ENCODE measurements around the gene OTOG.

OTOG gene

DNA sequence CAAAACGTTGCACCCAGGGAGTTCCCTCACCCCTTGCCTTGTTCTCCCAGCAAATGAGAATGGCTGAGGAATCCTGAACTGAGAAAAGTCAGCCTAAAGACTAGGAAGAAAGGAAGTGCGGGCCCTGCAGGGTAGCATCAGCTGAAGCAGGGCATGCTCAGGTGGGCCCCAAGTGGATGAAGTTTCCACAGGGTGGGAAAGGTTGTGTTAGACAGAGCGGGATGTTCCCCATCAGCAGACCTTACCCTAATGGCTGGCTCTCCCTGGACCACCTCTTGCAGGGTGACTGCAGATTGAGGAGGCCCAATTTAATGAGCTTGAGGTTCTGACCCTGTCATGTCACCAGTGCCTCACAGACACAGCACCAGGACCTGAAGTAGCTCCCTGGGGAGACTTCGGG lies 90.8 kb downstream of the OTOG start:
- DNase-seq, result no peak

DNA sequence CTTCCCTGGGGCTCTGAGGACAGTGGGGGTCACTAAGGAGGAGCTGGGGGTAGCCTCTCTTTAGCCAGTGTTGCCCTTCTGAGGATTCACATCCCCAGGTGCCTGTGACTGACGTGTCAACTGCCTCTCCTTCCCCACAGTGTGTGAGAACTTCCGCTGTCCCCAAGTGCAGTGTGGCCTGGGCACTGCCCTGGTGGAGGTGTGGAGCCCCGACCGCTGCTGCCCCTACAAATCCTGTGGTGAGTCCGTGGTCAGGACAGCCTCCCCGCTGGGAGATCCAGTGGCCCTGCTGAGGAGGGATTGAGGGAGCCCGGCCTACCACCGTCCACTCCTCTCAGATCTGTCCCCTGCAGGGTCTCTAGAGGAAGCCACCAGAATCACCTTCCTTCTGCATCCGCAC lies 91.3 kb downstream of the OTOG start:
- DNase-seq, result no peak

DNA sequence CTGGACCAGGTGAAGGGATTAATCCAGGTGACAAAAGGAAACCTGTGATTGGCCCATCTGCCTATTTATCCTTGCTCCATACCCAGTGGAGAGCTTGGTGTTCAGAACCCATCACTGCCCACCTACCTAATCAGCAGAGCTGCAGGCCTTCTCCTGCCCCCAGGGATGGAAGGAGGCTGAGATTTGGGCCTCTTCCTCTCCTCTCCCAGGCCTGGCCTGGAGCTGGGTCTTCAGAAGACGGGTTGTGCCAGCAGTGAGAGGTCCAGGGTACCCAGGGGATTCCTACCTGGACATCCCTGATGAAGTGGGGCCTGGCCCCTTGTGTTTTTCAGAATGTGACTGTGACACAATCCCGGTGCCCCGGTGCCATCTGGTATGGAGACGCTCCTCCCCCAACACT lies 92.0 kb downstream of the OTOG start:
- no peak for DNase-seq

DNA sequence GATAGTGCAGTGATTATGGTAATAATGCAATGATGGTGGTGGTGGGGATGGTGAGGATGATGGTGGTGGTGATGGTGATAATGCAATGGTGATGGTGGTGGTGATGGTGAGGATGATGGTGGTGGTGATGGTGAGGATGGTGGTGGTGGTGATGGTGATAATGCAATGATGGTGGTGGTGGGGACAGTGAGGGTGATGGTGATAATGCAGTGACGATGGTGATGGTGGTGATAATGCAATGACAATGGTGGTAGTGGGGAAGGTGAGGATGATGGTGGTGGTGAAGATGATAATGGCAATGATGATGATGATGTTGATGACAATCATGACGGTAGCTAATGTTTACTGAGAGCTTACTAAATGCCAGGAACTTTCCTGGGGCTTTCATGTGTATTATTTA lies 92.7 kb downstream of the OTOG start:
- no peak for DNase-seq

DNA sequence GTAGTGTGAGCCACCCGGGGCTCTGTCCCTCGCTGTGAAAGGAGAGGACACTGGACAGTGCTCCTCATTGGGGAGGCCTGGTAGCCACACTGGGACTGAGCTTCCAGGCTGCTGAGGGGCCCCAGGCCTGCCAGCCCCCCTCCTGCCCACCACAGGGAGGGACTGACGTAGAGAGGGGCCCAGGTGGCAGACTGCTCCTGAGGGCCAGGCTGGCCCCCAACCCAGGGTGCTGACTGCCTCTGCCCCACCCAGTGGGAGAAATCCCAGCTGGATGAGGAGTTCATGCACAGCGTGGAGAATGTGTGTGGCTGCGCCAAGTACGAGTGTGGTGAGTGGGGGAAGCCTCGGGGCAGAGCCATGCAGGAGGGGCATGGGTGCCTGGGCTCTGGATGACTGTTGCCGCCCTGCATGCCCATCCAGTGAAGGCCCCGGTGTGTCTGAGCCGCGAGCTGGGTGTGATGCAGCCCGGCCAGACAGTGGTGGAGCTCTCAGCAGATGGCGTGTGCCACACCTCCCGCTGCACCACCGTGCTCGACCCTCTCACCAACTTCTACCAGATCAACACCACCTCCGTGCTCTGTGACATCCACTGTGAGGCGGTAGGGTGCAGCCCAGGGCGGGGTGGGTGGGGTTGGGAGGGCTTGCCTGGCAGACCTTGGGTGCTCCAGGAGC lies 93.6 kb downstream of the OTOG start:
- DNase-seq, result no peak

DNA sequence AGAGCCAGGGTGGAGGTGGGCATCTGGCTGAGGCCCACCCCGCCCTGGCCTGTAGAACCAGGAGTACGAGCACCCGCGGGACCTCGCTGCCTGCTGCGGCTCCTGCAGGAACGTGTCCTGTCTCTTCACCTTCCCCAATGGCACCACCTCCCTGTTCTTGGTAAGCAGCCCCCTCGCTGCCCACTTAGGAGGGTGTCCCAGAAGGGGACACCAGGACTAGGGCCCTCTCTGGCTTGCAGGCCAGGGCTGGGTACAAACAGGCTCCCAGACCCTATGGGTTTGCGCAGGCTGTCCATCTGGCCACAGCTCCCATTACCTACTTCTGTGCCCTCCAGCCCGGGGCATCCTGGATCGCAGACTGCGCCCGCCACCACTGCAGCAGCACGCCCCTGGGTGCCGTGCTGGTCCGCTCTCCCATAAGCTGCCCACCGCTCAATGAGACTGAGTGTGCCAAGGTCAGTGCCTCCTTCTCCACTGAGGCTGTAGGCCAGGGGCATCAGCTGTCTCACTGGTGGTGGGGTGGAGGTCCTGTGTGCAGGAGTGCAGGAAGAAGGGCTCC lies 94.8 kb downstream of the OTOG start:
- no peak for DNase-seq

DNA sequence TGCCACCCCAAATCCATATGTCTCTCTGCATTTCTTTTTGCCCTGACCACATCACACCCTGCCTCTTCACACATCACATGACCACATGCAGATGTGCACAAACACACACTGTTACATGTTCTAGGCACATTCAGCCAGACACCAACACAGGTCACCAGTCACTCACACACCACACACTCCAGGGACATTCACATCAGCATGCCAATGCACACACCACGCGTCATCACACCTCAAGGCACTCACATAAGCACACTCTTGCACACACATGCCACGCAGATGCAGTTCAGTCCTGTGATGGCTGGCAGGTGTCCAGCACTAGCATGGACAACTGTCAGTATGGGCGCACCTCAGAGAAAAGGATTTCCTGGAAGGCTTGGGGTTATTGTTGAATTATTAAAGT lies 95.3 kb downstream of the OTOG start:
- no peak for DNase-seq

DNA sequence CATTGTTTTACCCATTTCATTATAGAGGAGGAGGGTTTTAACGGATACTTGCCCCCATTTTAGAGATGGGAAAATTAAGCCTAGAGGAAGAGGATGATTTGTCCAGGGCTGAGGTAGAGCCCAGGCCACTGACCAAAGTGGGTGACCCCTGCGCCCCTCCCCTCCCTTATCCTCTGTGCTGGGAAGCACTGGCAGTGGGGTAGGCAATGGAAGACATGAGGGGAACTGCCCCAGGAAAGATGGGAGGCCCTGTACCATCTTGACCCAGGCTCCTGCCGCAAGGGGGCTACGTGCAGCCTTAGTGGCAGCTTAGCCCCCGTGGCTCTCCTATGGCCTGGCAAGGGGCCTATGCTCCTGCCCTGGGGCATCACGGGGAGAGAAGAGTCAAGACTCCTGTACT lies 95.9 kb downstream of the OTOG start:
- no peak for DNase-seq

DNA sequence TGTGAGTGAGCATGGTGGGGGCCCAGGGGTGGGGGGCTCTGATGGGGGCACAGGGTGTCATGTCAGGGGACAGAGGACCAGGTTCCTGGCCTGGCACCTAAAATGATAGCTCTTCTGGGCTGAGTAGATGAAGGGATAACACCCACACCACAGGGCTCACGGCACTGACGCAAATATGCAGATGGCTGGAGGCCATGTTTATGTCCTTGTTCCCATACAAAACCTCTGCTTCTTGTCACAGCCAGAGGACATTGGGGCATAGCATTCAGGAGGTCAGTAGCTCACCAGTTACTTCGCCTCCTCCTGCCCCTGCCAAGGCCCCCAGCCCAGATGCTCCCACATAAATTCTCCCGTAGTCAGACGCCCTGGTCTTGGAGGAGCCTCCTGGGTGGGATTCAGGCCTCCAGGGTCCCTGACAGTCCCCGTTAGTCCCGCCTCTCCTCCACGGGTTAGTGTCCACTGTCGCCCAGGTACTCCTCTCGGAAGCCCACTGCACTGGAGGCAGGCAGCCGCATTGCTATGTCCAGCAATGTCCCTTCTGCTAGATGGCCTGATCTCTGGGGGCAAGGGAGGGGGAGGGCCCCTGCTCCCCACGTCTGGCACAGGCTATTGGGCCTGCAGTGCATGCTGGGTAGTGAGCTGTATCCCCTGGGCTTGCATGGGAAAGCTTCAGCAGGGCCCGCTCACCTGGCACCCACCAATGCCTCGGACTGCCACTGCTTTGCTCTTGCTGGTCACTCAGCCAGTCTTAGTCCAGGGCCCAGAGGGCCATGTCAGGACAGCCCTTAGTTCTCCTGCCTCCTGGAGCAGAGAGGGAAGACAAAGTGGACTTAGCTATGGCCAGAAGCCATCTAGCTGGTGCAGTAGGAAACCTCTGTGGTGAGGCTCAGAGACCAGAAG lies 96.7 kb downstream of the OTOG start:
- DNase-seq, result no peak

DNA sequence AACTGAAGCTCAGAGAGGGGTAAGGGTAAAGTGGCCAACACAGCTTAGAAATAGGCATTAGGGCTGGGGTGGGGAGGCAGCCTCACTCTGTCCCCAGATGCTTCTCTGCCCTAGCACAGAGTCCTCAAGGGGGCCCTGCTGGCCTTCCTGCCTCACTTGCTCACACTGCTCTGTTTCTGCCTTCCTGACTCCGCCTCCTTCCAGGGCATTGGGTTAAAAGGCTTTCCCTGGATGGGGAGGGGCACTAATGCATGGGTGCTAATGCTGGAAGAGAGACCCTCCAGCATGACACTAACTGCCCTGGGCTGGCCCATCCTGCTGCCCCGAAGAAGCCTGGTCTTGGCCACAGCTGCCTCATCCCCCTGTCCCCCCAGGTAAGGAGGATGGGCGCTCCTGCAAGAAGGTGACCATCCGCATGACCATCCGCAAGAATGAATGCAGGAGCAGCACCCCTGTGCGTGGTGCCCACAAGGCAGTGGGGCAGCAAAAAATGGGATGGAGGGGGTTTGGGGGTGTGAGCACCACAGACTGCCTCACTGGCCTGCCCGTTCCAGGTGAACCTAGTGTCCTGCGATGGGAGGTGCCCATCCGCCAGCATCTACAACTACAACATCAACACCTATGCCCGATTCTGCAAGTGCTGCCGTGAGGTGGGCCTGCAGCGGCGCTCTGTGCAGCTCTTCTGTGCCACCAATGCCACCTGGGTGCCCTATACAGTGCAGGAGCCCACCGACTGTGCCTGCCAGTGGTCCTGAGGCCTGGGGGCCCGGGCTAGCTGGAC lies 98.3 kb downstream of the OTOG start:
- DNase-seq, result no peak

DNA sequence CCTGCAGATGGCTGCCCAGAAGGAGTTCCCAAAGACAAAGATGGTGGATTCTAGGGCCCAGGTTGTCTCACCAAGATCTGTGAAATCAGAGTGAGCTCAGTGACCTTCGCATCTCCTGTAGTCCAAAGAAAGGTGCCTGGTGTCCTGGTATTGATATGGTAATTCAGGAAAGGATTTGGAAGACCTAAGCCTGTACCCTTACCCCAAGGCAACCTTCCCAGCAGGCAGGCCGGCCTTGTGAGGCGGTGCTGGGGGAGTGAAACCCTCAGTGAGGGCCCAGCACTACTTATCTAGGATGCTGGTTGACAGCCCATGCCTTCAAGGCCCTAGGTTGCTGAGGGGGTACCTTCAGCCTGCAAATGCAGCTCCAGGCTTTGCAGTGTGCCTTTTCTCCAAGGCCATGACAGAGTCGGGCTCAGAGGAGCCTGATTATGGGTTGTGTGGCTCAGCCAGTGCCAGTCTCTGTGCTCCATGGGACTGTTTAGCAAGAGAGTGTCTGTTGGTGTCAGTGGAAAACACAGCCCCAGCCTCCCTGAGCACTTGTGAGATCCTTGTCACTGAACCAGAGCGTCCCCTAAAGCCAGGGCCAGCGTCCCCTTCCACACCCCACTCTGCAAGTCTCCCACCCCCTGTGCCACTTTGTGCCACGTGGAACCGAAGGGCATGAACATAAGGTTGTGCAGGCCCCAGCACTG lies 99.5 kb downstream of the OTOG start:
- DNase-seq, result no peak

DNA sequence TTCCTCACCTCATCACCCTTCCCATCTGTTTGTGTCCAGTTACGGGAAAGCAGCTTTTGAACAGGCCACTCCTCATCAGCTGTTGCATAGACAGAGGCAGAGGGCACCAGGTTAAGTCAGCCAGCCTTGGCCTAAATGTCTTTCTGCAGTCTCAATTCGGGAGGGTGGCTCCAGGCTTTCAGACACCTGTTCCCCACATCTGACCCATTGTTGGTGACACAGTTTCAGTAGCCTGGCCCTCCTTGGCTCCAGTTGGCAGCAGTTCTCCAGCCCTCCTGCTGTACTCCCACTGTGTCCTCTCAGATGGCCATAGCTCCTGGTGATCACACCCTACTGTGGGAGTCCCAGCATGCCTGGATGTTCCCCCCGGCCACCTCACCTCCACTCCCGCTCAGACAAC lies 101.5 kb downstream of the OTOG start:
- no peak for DNase-seq

DNA sequence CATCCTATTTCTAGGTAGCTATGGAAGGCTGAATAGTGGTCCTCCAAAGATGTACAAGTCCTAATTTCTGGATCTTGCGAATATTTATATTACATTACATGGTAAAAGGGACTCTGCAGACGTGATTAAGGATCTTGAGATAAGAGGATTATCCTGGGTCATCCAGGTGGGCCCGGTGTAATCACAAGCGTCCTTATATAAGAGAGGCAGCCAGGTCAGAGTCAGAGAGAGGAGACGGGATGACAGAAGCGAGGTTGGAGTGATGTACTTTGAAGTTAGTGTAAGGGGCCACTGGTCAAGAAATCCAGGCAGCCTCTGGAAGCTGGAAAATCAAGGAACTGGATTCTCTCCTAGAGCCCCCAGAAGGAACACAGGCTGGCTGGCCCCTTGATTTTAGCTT lies 102.2 kb downstream of the OTOG start:
- DNase-seq, result no peak

DNA sequence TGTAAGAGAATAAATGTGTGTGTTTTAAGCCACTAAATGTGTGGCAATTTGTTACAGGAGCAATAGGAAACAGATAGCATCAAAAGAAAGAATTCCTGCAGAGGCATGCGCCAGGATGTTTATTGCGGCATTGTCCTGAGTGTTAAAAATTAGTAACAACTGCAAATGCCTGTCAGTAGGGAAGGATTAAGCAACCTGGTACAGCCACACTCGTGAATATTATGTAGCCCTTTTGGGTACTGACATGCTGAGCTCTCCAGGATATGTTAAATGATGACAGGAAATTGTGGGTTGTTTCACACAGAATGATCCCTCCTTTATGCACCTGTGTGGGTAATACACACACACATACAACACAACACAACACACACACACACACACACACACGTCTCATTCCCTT lies 102.6 kb downstream of the OTOG start:
- no peak for DNase-seq

DNA sequence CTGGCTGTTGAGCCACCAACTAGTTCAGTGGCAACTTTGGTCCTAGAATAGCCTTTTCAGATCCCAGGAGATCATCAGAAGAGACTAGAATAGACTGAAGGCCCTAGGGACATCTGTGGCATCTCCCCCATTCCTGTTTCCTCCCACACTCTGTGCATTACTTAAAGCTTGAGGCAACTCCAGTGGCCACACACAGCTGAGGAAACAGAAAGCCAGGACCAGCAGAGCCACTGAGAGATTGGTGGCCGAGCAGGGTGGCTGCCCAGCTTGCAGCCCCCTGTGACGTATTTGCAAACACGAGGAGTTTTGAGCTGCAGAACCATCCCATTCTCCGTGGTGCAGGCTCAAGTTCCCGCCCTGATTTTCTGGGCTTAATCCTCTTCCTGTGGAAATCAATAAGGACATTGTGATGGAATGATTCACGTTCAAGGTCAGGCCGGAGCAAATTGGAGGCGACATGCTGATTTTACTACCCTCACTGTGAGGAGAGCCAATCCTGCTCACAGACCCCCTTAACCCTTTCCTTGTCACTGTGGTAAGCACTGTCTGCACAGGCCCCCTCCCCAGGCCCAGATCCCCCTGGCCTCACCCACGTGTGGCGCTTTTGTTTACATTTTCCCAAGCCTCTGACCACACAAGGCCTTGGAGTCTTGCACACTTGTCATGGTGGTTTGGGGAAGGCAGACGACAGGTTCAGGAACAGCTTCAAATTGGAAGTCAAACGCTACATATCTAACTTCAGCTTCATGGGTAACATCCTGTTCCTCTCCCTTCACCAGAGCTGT lies 103.3 kb downstream of the OTOG start:
- no peak for DNase-seq

DNA sequence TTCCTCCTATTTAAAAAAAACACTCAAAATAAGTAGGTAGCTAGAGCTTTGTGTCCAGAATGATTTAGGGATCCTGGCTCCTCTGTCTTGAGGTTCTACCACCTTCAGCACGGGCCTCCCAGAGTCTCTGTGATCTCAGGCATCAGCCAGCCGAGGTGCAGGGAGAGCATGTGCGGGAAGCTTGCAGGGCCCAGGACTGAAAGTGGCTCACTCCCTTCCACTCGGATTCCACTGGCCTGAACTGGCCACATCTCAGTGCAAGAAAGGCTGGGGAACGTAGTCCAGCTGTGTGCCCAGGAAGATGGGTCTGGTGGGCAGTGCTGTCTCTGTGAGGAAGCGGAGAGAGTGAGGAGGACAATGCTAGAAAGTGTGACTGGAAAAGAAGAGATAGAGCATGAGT lies 104.0 kb downstream of the OTOG start:
- no peak for DNase-seq

DNA sequence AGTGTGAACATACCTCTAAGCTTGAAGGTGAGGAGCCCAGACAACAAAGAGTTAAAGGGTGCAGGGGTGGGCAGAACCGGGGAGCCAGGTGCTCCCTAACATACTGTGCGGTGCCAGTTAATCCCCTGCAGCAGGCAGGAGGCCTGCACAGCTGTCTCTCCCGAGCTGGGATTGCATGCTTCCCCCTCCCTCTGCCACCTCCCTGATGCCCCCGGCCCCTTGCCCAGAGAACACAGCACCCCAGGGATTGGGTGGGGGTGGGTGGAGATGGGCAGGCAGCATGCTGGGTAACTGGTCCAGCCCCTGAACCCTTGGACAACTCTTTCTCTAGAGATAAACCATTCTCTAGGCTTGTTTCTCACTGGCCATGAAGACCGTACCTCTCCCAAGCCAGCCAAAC lies 104.6 kb downstream of the OTOG start:
- DNase-seq, result no peak

DNA sequence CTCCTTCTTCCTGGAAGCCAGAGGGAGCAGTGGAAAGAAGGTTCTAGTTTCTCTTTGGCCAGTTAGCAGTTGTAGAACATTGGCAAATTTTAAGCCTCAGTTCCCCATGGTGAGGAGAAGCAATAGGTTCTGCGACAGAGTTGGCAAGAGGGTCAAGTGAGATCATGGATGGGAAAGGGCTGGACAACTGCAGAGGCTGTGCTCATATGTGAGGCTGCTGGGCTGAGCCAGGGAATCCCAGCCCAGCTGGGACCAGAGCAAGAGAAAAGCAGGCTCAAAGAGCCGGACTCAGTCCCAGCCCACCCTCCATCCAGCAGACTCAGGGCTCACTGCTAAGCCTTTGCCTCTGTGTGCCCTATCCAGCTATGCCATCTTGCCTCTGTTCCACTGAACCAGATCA lies 105.5 kb downstream of the OTOG start:
- DNase-seq, result no peak

DNA sequence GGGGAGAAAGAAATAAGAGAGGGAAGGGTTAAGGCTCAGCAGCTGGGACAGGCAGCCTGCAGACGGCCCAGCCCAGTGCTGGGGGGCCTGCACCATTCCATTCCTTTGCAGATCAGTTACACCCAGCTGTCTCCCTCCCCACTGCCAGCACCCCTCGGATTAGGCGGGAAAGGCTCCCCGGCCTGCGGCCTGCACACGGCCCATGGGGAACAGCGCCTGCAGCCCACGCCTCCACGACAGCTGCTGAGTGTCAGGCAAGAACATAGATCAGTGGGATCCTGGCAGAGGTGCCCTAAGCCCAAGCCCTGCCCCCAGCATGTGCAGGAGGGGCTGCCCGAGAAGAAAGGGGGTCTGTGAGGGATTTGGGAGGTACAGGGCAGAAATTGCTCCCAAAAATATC lies 106.6 kb downstream of the OTOG start:
- no peak for DNase-seq

DNA sequence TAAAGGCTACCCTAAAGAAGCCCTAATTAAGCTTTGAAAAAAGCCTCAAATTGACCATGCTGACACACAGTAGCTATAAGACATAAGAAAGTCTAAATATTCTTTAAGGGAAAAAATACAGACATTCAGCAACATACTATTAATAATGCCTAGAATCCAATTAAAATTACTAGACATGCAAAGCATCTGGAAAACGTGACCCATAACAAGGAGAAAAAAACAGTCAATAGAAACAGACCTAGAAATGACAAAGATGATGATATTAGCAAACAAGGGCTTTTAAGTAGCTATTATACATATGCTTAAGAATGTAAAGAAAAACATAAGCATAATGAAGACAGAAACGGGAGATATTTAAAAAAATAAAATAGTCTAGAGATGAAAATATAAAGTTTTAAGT lies 108.6 kb downstream of the OTOG start:
- DNase-seq, result no peak

DNA sequence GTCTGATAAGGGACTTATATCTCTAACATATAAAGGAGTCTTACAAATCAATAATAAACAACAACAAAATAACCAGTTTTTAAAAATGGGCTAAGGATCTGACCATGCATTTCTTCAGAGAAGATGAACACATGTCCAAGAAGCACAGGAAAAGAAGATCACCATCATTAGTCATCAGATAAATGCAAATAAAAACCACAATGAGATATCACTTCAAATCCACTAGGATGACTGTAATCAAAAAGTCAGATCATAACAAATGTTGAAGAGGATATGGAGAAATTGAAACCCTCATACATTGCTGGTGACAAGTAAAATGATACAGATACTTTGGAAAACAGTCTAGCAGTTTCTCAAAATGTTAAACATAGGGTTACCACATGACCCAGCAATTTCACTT lies 111.2 kb downstream of the OTOG start:
- DNase-seq, result no peak

DNA sequence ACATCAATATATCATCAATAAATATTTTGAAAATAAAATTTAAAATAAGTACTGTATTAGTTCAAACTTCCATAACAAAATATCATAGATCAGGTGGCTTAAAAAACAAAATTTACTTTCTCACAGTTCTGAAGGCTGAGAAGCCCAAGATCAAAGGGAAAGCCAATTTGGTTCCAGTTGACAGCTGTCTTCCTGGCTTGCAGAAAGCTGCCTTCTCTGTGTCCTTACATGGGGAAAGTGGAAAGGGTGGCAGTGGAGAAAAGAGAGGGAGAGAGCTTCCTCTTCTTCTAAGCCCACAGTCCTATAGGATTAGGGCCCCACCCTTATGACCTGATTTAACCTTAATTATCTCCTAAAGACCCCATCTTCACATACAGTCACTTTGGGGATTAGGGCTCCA lies 121.1 kb downstream of the OTOG start:
- no peak for DNase-seq

Measured in hippocampal formation (tissue), 2 donors.